WI38 (cell line): ENCODE measurements around the gene PDE4B.

ENCODE experiments used
- H3K4me3 ChIP-seq: 2 replicates; pipeline ENCODE4 v1.5.1; 2011; ENCODE audit warnings: low read depth, mild to moderate bottlenecking, control low read depth, low read length
- CTCF ChIP-seq: IDR thresholded peaks from 2 replicates; pipeline ENCODE4 v1.5.1; 2012; ENCODE audit warnings: low read depth, mild to moderate bottlenecking, control low read depth, low read length

The PDE4B gene

GRCh38 chr1:66341446-66342089 is 548.9 kb downstream of the PDE4B start:
- no peak for TF ChIP-seq CTCF

GRCh38 chr1:66342707-66343106 is 550.0 kb downstream of the PDE4B start:
- no peak overlapping the region for H3K4me3 ChIP-seq
- TF ChIP-seq CTCF = no peak

More at GRCh38 chr1:66341446-66342089, 548.9 kb downstream of the PDE4B start:
- no peak overlapping the region for H3K4me3 ChIP-seq

GRCh38 chr1:66343569-66344325 is 551.1 kb downstream of the PDE4B start:
- no peak overlapping the region for H3K4me3 ChIP-seq
- no peak for TF ChIP-seq CTCF

- no peak overlapping the region for H3K4me3 ChIP-seq
- no peak for TF ChIP-seq CTCF
Observed at GRCh38 chr1:66346057-66346795, 553.5 kb downstream of the PDE4B start.

GRCh38 chr1:66346873-66347272 is 554.2 kb downstream of the PDE4B start:
- no peak for TF ChIP-seq CTCF
- H3K4me3 ChIP-seq = no peak overlapping the region

- TF ChIP-seq CTCF = no peak
- no peak overlapping the region for H3K4me3 ChIP-seq
Observed at GRCh38 chr1:66348776-66349175, 556.1 kb downstream of the PDE4B start.

GRCh38 chr1:66349242-66349641 is 556.5 kb downstream of the PDE4B start:
- no peak for TF ChIP-seq CTCF
- no peak overlapping the region for H3K4me3 ChIP-seq
